NCI-H2171 (cell line): Measurements from ENCODE around the gene CCNI2.
"Not testable (repeated sequence)": the region's sequence is repeated elsewhere in the genome, so short reads cannot be mapped to it uniquely, and the experiment has no call there.

ENCODE experiments used
- DNase-seq: peaks from one replicate; lab custom pipeline; 2025; lab: John Stamatoyannopoulos, UW

CCNI2 gene

GRCh38 chr5:132781029-132781428 is 33.8 kb downstream of the CCNI2 start:
- no peak for DNase-seq

GRCh38 chr5:132782101-132782500 is 34.9 kb downstream of the CCNI2 start:
- no peak for DNase-seq

GRCh38 chr5:132785365-132785764 is 38.1 kb downstream of the CCNI2 start:
- no peak for DNase-seq

GRCh38 chr5:132785864-132786263 is 38.6 kb downstream of the CCNI2 start:
- no peak for DNase-seq

GRCh38 chr5:132787076-132787475 is 39.9 kb downstream of the CCNI2 start:
- no peak for DNase-seq

- DNase-seq, result no peak
These were observed 41.3 kb downstream of the CCNI2 start for GRCh38 chr5:132788508-132788907.

GRCh38 chr5:132788990-132789886 is 42.0 kb downstream of the CCNI2 start:
- no peak for DNase-seq

GRCh38 chr5:132790201-132790865 is 43.1 kb downstream of the CCNI2 start:
- no peak for DNase-seq

GRCh38 chr5:132791026-132791425 is 43.8 kb downstream of the CCNI2 start:
- DNase-seq, result no peak

- no peak for DNase-seq
These were observed 50.4 kb downstream of the CCNI2 start for GRCh38 chr5:132797651-132798050.

- DNase-seq, result no peak
These were observed 52.2 kb downstream of the CCNI2 start for GRCh38 chr5:132799392-132799791.

- no peak for DNase-seq
These were observed 53.3 kb downstream of the CCNI2 start for GRCh38 chr5:132800545-132800944.

- DNase-seq, result no peak
These were observed 54.9 kb downstream of the CCNI2 start for GRCh38 chr5:132802044-132802684.

- not testable (repeated sequence) for DNase-seq
These were observed 55.5 kb downstream of the CCNI2 start for GRCh38 chr5:132802685-132803066.
